ENCODE data around the gene RRN3.
"Not testable (repeated sequence)": the region's sequence is repeated elsewhere in the genome, so short reads cannot be mapped to it uniquely, and the experiment has no call there.

Gene RRN3

DNA sequence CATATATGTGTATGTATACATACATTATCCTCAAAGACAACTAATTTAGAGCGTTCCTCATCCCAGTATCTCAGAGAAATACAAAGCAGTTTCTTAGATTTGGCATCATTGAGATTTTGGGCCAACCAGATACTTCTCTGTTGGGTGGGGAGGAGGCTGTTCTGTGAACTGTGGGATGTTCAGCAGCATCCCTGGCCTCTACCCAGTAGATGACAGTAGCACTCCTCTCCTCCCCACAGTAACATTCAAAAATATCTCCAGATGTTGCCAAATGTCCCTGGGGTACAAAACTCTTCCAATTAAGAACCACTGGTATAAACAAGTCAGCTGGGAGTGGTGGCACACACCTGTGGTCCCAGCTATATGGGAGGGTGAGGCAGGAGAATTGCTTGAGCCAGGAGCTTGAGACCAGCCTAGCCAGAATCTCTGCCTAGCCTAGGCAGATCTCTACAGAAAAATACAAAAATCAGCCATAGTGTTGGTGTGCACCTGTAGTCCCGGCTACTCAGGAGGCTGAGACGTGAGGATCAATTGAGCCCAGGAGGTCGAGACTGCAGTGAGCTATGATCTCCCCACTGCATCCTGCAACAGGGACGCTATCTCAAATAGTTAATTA, 6.4 kb upstream of the RRN3 start:
- H3K14ac ChIP-seq (ENCODE audit: low read length); H2AFZ ChIP-seq (ENCODE audit: low read length); H3K9ac ChIP-seq (ENCODE audit: low read depth, low read length, poor library complexity); H2BK12ac ChIP-seq (ENCODE audit: low read length); H3K36me3 ChIP-seq (replicated peaks in 1 of 2; ENCODE audit: control insufficient read depth in 2 of 2, insufficient read depth in 2 of 2, low read length in 2 of 2); H3K4me2 ChIP-seq (ENCODE audit: insufficient read depth, low read length, poor library complexity, severe bottlenecking); H3K79me1 ChIP-seq (ENCODE audit: low read depth, low read length); DNase-seq (ENCODE audit: low spot score); H2AK5ac ChIP-seq (ENCODE audit: low read depth, low read length); H3K27me3 ChIP-seq (ENCODE audit: control insufficient read depth in 3 of 3, insufficient read depth in 3 of 3, low read depth in 1 of 3, low read length in 3 of 3); H3K27ac ChIP-seq (replicated peaks; ENCODE audit: low read length); H4K91ac ChIP-seq (ENCODE audit: low read depth, low read length, poor library complexity); H3K4me1 ChIP-seq (ENCODE audit: control insufficient read depth in 2 of 2, insufficient read depth in 1 of 2, low read depth in 1 of 2, low read length in 2 of 2); H3K4ac ChIP-seq (ENCODE audit: low read length); H2BK5ac ChIP-seq (ENCODE audit: low read length); H4K8ac ChIP-seq (ENCODE audit: low read depth, low read length); H3K4me3 ChIP-seq (ENCODE audit: low read length in 2 of 2); H3K23ac ChIP-seq (ENCODE audit: low read depth, low read length, poor library complexity); H3K18ac ChIP-seq (ENCODE audit: low read length); H3K9me3 ChIP-seq (replicated peaks in 1 of 2; ENCODE audit: control insufficient read depth in 2 of 2, insufficient read depth in 1 of 2, low read depth in 1 of 2, low read length in 2 of 2); H2BK15ac ChIP-seq (ENCODE audit: low read length); H2BK120ac ChIP-seq (ENCODE audit: low read depth, low read length): not testable (repeated sequence)
- WGBS, 2 donors (ENCODE audit: extremely low coverage in 2 of 2, insufficient read length in 2 of 2, insufficient replicate concordance in 1 of 2) = no CpG with 5 or more reads among the region's 5 CpGs

DNA sequence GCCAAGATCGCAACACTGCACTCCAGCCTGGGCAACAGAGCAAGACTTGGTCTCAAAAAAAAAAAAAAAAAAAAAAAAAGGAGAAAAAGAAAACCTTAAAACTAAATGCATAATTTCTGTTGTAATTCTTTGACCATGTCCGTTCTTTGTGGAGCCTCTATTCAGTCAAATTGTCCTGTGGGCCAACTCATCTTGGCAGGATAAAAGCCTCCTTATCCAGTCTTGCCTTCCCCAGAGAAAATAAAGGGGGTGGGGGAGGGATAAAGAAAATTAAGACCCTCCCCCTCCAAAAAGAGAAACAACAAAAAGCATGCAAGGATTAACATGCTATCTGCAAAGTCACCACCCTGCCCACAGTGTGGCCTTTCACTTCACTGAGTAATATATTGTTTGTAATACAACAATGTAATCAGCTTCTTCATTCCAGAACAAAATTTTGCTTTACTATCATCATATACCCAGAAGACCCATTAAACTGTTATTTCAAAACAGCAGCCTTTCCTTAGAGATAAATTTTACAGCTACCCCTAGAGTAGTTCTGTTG, 5.4 kb upstream of the RRN3 start:
- H2BK120ac ChIP-seq (ENCODE audit: low read depth, low read length); H4K91ac ChIP-seq (ENCODE audit: low read depth, low read length, poor library complexity); H3K79me1 ChIP-seq (ENCODE audit: low read depth, low read length); H3K14ac ChIP-seq (ENCODE audit: low read length); H3K27me3 ChIP-seq (ENCODE audit: control insufficient read depth in 3 of 3, insufficient read depth in 3 of 3, low read depth in 1 of 3, low read length in 3 of 3); H4K8ac ChIP-seq (ENCODE audit: low read depth, low read length); H3K4me3 ChIP-seq (ENCODE audit: low read length in 2 of 2); H2BK15ac ChIP-seq (ENCODE audit: low read length); H3K4me2 ChIP-seq (ENCODE audit: insufficient read depth, low read length, poor library complexity, severe bottlenecking); H3K36me3 ChIP-seq (replicated peaks in 1 of 2; ENCODE audit: control insufficient read depth in 2 of 2, insufficient read depth in 2 of 2, low read length in 2 of 2); H3K4me1 ChIP-seq (ENCODE audit: control insufficient read depth in 2 of 2, insufficient read depth in 1 of 2, low read depth in 1 of 2, low read length in 2 of 2); H2BK12ac ChIP-seq (ENCODE audit: low read length); H3K9me3 ChIP-seq (replicated peaks in 1 of 2; ENCODE audit: control insufficient read depth in 2 of 2, insufficient read depth in 1 of 2, low read depth in 1 of 2, low read length in 2 of 2); H3K27ac ChIP-seq (replicated peaks; ENCODE audit: low read length); H2AFZ ChIP-seq (ENCODE audit: low read length); H2AK5ac ChIP-seq (ENCODE audit: low read depth, low read length); H3K18ac ChIP-seq (ENCODE audit: low read length); H2BK5ac ChIP-seq (ENCODE audit: low read length); DNase-seq (ENCODE audit: low spot score); H3K23ac ChIP-seq (ENCODE audit: low read depth, low read length, poor library complexity); H3K9ac ChIP-seq (ENCODE audit: low read depth, low read length, poor library complexity); H3K4ac ChIP-seq (ENCODE audit: low read length): not testable (repeated sequence)
- WGBS, 2 donors (ENCODE audit: extremely low coverage in 2 of 2, insufficient read length in 2 of 2, insufficient replicate concordance in 1 of 2) = no CpG with 5 or more reads among the region's 2 CpGs

DNA sequence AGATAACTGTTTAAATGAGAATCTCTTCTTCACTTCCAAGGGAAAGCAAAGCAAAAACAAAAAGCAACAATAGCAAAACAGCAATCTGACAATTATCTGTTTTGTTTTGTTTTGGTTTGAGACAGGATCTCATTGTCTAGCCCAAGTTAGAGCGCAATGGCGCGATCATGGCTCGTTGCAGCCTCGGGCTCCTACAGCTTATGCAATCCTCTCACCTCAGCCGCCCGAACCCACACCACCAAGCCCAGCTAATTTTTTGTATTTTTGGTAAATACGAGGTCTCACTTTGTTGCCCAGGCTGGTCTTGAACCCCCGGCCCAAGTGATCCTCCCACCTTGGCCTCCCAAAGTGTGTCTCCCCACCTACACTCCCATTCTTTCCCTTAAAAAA, 2.5 kb upstream of the RRN3 start:
- not testable (repeated sequence) for H3K4me1 ChIP-seq (ENCODE audit: control insufficient read depth in 2 of 2, insufficient read depth in 1 of 2, low read depth in 1 of 2, low read length in 2 of 2); H3K27ac ChIP-seq (replicated peaks; ENCODE audit: low read length); H2AK5ac ChIP-seq (ENCODE audit: low read depth, low read length); H2BK12ac ChIP-seq (ENCODE audit: low read length); H3K79me1 ChIP-seq (ENCODE audit: low read depth, low read length); H3K23ac ChIP-seq (ENCODE audit: low read depth, low read length, poor library complexity); H2BK120ac ChIP-seq (ENCODE audit: low read depth, low read length); H2BK5ac ChIP-seq (ENCODE audit: low read length); H3K36me3 ChIP-seq (replicated peaks in 1 of 2; ENCODE audit: control insufficient read depth in 2 of 2, insufficient read depth in 2 of 2, low read length in 2 of 2); H3K4me3 ChIP-seq (ENCODE audit: low read length in 2 of 2); H3K9me3 ChIP-seq (replicated peaks in 1 of 2; ENCODE audit: control insufficient read depth in 2 of 2, insufficient read depth in 1 of 2, low read depth in 1 of 2, low read length in 2 of 2); DNase-seq (ENCODE audit: low spot score); H3K27me3 ChIP-seq (ENCODE audit: control insufficient read depth in 3 of 3, insufficient read depth in 3 of 3, low read depth in 1 of 3, low read length in 3 of 3); H2BK15ac ChIP-seq (ENCODE audit: low read length); H4K8ac ChIP-seq (ENCODE audit: low read depth, low read length); H2AFZ ChIP-seq (ENCODE audit: low read length); H4K91ac ChIP-seq (ENCODE audit: low read depth, low read length, poor library complexity); H3K4me2 ChIP-seq (ENCODE audit: insufficient read depth, low read length, poor library complexity, severe bottlenecking); H3K18ac ChIP-seq (ENCODE audit: low read length); H3K4ac ChIP-seq (ENCODE audit: low read length); H3K9ac ChIP-seq (ENCODE audit: low read depth, low read length, poor library complexity); H3K14ac ChIP-seq (ENCODE audit: low read length)
- no CpG with 5 or more reads among the region's 9 CpGs for WGBS, 2 donors (ENCODE audit: extremely low coverage in 2 of 2, insufficient read length in 2 of 2, insufficient replicate concordance in 1 of 2)

DNA sequence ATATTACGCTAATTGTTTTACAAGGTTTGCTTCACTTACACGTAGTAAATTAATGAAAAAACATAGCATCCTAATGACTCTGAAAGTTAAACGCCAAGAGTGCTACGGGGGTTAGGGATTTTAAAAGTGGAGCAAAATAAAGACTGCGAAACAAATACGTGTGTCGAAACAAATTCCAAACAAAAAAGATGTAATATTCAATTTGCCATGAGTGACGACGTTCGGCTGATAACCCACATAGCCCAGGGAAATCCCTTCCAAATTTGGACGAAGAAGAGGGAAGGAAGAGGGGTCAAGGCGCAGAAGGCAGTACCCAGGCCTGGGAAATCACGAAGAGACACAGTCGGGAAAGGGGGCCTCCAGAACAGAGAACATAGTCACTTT, 509 bp downstream of the RRN3 start:
- H3K79me1 ChIP-seq (ENCODE audit: low read depth, low read length); H3K9me3 ChIP-seq (replicated peaks in 1 of 2; ENCODE audit: control insufficient read depth in 2 of 2, insufficient read depth in 1 of 2, low read depth in 1 of 2, low read length in 2 of 2); H2BK12ac ChIP-seq (ENCODE audit: low read length); H3K23ac ChIP-seq (ENCODE audit: low read depth, low read length, poor library complexity); H3K27ac ChIP-seq (replicated peaks; ENCODE audit: low read length); H3K4me1 ChIP-seq (ENCODE audit: control insufficient read depth in 2 of 2, insufficient read depth in 1 of 2, low read depth in 1 of 2, low read length in 2 of 2); H2BK120ac ChIP-seq (ENCODE audit: low read depth, low read length); H3K27me3 ChIP-seq (ENCODE audit: control insufficient read depth in 3 of 3, insufficient read depth in 3 of 3, low read depth in 1 of 3, low read length in 3 of 3); H4K91ac ChIP-seq (ENCODE audit: low read depth, low read length, poor library complexity); H3K4ac ChIP-seq (ENCODE audit: low read length); H2BK15ac ChIP-seq (ENCODE audit: low read length); H4K8ac ChIP-seq (ENCODE audit: low read depth, low read length); H3K14ac ChIP-seq (ENCODE audit: low read length); H2AK5ac ChIP-seq (ENCODE audit: low read depth, low read length); DNase-seq (ENCODE audit: low spot score); H3K18ac ChIP-seq (ENCODE audit: low read length); H2BK5ac ChIP-seq (ENCODE audit: low read length); H3K9ac ChIP-seq (ENCODE audit: low read depth, low read length, poor library complexity): not testable (repeated sequence)
- H3K36me3 ChIP-seq (replicated peaks in 1 of 2; ENCODE audit: control insufficient read depth in 2 of 2, insufficient read depth in 2 of 2, low read length in 2 of 2) = peaks cover 0 to 19% of the 10 kb centered on the region in 2 donors
- peak overlapping the region; percentile 82 for H2AFZ ChIP-seq (ENCODE audit: low read length)
- H3K4me3 ChIP-seq (ENCODE audit: low read length in 2 of 2) = peak overlapping the region; percentile 82 to 85
- WGBS, 2 donors (ENCODE audit: extremely low coverage in 2 of 2, insufficient read length in 2 of 2, insufficient replicate concordance in 1 of 2) = no CpG with 5 or more reads among the region's 14 CpGs
- H3K4me2 ChIP-seq (ENCODE audit: insufficient read depth, low read length, poor library complexity, severe bottlenecking) = peak overlapping the region; percentile 48

Data from neuronal stem cell (in vitro differentiated cells).